Measurements from ENCODE around the gene HYI.

GRCh38 chr1:43438953-43439581, 14.7 kb downstream of the HYI start:
- no peak for TF ChIP-seq ZNF274 (IDR thresholded peaks at IDR 0.05; ENCODE audit: low read depth, low read length)
- no peak for TF ChIP-seq YY1 (IDR thresholded peaks at IDR 0.05; ENCODE audit: insufficient read depth, insufficient read length)
